Heart left ventricle (tissue), 13 donors: ENCODE measurements around the gene PTPRK.

Source experiments
- CTCF ChIP-seq, 12 donors: fragments of 200-600 bp; sonication (generic) in 4 of 12; IDR thresholded peaks; one replicate each; pipeline versions ENCODE4 v1.5.0 to v1.8.0; 2018 to 2022; ENCODE audit warnings: antibody characterized with exemption in 12 of 12, mild to moderate bottlenecking in 5 of 12
- POLR2A ChIP-seq, 2 donors: fragments of 450-650 bp; IDR thresholded peaks; one replicate each; pipeline ENCODE4 v1.6.1; 2017; ENCODE audit warnings: antibody characterized with exemption in 2 of 2, mild to moderate bottlenecking in 2 of 2, moderate library complexity in 2 of 2
- donor health status: ischemic (EF 13 %, LVEDD 7.1; RV severe dilation, severe dysfunction).
- donor health status: DM: no; HTN: yes; CAD: no.
- donor health status: DM: no; HTN: no; CAD: no.
- donor health status: ischemic (EF 25% LVEDD 6.9; RV normal size, moderate dysfunction).
- donor health status: ischemic (EF 25% LVEDD 5.7; RV mildly dilated, moderate dysfunction).
- donor health status: ischemic (EF 35%, LVEDD 5.7; RV mildly dilated, moderate dysfunction).
- donor health status: nonischemic (EF 11% LVEDD 7.7; RV severe dilation, severe dysfunction).
- donor health status: DM: yes; HTN: yes; CAD: no.
- donor health status: PGD.
- donor health status: ischemic (EF 29% LVEDD 5.4; RV normal size, mild dysfunction).
- donor health status: nonischemic (EF 23%, LVEDD 6.1; RV moderate dilation, normal function).

GRCh38 chr6:127976111-127976510 lies 544.3 kb downstream of the PTPRK start:
- TF ChIP-seq CTCF (IDR thresholded peaks at IDR 0.05) (no peak), POLR2A (IDR thresholded peaks at IDR 0.05) (no peak)
